ELF-1 (cell line): Measurements from ENCODE around the gene ADM.
"Not testable (repeated sequence)": the region's sequence is repeated elsewhere in the genome, so short reads cannot be mapped to it uniquely, and the experiment has no call there.

ENCODE experiments used
- DNase-seq: peaks from one replicate; pipeline ENCODE4 v3.0.0-alpha.2; 2016; ENCODE audit warnings: low read depth, low spot score

ADM gene, protein sequence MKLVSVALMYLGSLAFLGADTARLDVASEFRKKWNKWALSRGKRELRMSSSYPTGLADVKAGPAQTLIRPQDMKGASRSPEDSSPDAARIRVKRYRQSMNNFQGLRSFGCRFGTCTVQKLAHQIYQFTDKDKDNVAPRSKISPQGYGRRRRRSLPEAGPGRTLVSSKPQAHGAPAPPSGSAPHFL

DNA sequence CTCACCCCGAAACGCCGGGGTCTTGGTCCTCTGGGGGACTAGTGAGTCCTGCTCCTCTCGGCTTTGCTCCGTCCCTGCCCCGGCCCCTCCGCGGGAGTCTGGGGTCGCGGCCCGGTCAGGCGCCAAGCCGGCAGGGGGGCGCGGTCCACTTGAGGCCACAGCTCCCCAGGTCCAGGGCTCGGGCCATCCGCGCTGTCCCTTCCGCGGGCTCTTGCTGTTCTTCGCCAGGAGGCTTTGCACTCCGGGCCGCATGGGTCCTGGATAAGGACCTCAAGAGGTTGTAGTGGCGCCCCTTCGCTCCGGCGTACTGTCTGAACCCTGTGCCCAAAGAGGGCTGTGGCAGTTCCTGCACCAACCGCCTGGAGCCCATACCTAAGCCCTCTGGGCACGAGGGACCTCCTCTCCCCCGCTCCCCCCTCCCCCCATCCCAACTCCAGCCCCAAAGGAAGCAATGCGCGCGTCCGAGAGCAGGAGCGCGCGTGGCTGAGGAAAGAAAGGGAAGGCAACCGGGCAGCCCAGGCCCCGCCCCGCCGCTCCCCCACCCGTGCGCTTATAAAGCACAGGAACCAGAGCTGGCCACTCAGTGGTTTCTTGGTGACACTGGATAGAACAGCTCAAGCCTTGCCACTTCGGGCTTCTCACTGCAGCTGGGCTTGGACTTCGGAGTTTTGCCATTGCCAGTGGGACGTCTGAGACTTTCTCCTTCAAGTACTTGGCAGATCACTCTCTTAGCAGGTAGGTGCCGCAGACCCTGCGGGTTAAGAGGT is at the start of gene ADM:
TSS of gene ADM (plus strand) at position 579 of the 767 bp plus-strand sequence. CDS start 628 bp downstream, outside the sequence.
- peak; percentile 91 for DNase-seq

DNA sequence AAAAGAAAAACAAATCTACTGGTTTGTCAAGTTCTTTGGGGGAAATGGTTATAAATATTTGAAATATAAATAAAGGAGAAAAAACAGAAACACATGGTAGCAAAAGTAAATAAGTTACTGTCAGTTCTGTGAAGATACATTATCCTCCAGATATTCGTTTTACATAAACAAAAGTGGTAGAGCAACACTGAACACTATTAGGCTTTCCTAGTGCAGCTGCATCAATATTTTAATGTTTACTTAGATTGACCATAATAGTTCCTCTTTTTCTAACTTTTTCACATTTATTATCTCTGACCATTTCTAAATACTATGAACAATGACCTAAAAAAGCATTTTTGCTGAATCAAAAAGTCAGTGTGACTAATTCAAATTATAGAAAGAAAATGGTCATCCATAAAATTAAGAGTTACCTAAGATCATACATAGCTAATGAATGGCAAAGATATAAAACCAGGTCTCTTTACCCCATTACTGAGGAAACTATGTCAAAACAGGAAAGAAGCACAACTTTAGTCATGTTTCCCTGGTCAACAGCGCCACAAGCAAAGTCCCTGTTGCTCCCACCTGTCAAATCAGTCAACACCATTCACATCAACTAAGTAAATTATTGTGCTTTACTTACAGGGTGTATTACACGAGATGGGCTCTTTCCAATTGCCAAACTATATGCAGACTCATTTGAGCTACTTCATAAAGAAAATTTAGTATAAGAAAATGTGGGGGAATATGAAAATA is 49.3 kb upstream of the ADM start:
- DNase-seq, result no peak

DNA sequence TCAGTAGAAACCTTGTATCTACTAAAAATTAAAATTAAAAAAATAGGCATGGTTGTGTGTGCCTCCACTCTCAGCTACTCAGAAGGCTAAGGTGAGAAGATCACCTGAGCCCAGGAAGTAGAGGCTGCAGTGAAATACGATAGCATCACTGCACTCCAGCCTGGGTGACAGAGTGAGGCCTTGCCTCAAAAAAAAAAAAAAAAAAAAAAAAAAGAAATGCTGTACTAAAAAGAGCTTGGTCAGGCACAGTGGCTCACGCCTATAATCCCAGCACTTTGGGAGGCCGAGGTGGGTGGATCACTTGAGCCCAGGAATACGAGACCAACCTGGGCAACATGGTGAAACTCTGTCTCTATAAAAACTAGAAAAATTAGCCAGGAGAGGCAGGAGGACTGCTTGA is 47.4 kb upstream of the ADM start:
- DNase-seq, result no peak

DNA sequence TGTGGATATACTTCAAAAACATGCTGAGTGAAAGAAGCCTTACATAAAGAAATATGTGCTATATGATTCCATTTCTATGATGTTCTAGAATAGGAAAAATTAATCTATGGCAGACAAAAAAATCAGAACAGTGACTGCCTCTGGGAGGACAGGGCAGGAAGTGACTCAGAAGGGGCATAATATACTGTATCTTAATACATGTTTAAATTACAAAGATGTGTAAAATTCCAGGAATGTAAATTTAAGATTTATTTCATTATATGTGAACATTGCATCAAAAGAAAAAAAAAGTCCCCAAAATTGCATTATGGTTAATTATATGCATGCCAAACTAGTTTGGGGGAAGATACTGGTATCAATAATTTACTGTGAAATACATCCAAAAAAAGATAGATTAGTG is 43.1 kb upstream of the ADM start:
- DNase-seq, result no peak

DNA sequence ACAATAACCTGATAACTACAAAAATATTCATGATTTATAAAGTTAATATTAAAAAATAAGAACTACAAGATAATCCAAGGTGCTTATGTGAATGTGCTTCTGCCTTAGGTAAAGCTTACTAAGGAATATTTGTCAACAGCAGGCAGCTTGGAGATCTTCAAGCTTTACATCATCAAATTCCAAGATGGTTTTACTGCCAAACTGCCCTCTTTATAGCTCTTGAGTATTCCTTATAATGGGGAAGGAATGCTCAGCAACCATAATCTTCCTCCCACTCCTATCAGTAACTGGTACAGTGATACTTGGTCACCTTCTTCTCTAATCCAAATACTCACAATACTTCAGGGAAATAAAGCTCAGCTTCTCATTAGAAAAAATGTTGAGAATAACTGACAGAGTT is 40.9 kb upstream of the ADM start:
- no peak for DNase-seq

DNA sequence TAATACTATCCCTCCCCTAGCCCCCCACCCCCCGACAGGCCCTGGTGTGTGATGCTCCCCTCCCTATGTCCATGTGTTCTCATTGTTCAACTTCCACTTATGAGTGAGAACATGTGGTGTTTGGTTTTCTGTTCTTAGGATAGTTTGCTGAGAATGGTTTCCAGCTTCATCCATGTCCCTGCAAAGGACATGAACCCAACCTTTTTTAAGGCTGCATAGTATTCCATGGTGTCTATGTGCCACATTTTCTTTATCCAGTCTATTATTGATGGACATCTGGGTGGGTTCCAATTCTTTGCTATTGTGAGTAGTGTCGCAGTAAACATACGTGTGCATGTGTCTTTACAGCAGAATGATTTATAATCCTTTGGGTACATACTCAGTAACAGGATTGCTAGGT is 40.2 kb upstream of the ADM start:
- not testable (repeated sequence) for DNase-seq

DNA sequence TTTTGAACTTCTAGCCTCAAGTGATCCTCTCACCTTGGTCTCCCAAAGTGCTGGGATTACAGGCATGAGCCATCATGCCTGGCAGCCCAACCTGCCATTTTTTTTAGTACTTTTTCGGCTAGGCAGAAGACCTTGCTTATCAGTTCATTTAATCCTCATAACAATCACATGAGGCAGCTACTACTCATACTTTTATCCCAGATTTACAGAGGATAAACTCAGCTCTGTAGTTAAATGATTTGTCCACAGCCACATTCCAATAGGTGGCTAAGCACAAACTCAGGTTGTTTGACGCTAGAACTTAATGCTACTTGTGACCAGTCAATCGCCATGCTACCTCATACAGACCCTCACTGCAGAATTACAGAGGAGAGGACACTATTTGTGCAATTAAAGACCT is 38.9 kb upstream of the ADM start:
- DNase-seq, result no peak

DNA sequence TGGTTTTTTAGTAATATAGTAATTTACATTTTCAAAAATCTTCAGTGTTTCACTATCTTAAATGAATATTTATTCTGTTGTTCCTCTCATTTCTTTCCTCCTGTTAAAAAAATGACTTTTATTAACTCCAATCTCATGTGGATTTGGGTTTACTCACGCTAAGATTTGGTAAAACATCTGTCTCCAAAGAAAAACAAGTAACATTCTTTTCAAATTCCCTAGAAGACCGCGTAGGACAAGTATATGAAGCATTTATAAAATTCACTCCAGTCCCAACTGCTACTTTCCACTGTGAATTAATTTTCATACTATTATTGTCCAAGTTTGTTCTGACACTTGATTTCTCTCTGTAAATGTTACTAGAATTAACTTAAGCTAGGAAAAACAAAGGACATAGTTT is 37.1 kb upstream of the ADM start:
- DNase-seq, result no peak

DNA sequence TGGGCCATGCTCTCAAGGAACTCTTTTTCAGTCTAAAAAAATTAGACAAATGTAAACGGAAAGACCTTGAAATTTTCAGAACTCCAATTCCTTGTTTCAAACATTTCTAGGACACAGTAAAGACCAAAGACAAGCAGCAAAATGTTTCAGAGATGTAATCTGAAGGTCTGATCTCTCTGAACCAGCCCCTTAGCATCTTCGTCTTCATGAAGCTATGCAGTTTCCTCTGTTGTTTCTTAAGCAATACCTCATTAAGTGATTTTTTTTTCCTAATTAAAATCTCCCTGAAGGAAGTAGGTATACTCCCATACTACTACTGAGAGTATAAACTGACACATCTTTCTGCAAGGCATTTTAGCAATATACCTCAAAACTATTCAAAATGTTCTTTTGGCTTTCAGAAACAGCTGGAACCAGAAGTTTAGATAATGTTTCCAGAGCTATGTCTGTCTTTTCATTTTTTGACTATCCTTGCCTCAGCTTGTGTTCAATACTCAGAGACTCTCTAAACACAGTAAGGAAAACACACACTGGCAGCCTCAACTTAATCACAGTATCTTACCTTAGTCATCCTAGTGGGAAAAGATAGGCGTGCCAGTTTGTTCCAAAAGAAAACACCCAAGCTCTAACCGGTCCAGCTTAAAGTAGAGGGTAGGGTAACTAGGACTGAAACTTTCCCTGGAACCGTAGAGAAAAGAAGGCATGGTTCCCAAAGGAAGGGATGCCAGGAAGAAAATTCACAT is 36.0 kb upstream of the ADM start:
- no peak for DNase-seq

DNA sequence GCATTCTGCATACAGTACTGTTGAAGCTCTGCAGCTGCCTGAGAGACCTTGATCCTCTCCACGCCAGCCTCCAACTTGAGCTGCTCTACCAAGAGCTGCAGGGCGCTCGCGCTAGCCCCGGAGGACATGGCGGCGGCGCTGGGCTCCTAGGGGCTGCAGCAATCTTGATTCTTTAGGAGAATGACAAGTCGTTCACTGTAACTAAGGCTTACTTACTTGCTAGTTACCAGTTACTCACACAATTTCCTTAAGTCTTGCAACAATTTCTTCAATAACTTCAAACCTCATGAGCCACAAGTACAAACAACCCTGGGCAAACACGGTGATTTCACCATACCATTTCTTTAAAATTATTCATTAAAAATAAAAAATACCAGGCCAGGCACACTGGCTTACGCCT is 32.7 kb upstream of the ADM start:
- DNase-seq, result no peak

DNA sequence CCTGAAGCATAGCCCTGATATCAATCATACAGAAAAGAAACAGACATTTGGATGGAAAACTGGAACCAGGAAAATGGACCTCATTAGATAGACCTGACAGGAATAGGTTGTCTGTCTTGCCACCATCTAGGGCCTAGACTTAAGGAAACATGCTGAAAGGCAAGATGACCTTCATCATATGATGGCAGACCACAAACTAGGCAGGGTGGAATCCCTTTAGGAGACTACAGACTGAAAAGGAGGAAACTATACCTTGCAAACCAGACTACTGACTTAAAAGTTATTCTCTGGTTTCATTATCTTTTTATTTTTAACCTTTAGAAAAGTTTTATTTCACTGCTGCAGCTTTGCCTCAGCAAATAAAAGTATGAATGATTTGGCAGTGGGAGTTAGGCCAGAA is 31.1 kb upstream of the ADM start:
- no peak for DNase-seq

DNA sequence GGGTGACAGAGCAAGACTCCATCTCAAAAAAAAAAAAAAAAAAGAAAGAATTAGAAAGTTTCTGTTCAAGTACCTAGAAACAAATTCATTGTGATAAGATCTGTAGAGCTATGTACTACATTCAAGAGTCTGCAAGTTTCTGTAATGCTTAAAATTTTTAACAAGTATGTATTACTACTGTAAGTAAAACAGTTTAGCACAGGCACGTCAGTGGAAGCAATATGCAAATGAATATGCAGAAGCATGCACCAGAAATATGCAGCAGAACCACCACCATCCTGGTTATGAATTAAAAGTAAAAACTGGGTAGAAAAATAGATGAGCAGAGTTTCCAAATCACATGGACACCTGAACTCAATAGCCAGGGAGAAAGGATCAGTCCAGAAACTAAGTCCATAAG is 30.1 kb upstream of the ADM start:
- no peak for DNase-seq

DNA sequence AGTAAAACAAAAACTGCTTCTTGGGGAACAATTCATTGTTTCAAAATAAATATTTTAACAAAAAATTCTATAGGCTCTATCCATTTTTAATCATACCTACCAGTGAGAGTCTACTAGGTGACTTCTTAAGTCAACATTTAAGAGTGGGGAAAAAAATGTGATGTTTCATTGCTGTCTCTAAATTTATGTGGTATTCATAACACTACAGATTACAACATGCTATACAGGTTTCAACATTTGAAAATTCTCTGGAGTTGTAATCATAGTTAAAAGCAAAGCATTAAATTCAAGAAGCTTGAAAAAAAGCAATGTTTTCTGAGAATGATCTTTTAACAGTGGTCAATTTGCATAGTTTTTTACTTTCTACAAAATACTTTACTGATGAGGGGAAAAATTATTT is 29.2 kb upstream of the ADM start:
- no peak for DNase-seq

DNA sequence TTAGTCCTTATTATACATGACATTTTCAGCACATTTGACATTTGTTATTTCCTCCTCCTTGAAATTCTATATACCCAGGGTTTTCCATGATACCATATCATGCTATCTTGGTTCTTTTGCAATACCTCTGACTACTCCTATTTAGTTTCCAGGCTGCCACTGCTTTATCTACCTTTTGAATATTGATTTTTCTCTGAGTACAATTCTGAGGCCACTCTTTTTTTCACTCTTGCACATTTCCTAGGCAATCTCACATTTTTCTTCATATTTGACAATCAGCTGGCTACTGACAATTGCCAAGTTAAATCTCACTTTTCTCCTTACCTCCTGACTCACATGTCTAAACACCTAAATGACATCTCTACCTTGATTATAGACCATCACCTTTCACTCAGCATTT is 22.8 kb upstream of the ADM start:
- no peak for DNase-seq

DNA sequence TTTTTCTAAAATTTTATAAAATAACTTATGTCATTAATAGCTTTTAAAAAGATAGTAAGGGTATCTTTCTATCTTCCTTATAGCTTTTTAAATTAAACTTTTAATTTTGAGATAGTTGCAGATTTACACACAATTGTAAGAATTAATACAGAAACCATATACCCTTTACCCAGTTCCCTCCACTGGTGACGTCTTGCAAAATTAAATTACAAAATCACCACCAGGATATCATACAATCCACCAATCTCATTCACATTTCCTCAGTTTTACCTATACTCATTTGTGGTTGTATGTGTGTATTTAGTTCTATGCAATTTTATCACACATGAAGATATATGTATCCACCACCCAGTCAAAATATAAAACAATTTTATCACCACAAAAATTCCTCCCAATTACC is 20.9 kb upstream of the ADM start:
- DNase-seq, result no peak

DNA sequence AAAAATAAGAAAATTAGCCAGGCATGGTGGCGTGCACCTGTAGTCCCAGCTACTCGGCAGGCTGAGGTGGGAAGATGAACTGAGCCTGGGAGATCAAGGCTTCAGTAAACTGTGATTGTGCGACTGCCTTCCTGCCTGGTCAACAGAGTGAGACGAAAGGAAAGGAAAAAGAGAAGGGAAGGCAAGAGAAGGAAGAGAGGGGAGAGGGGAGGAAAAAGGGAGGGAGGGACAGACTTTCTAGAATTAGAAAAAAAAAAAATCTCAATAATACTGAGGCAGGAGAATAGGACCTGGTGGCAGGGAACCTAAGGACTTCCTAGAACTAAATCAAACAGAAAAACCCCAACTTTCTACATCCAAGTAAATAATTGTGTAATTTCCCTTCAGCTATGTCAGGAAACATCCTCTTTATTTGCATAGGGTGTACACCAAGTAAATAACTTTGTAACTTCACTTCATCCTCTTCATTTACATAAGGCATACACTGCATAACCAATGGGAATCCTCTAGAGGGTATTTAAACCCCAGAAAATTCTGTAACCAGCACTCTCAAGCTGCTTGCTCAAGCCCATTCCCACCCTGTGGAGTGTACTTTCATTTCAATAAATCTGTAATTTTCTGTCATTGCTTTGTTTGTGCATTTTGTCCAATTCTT is 19.6 kb upstream of the ADM start:
- no peak for DNase-seq

DNA sequence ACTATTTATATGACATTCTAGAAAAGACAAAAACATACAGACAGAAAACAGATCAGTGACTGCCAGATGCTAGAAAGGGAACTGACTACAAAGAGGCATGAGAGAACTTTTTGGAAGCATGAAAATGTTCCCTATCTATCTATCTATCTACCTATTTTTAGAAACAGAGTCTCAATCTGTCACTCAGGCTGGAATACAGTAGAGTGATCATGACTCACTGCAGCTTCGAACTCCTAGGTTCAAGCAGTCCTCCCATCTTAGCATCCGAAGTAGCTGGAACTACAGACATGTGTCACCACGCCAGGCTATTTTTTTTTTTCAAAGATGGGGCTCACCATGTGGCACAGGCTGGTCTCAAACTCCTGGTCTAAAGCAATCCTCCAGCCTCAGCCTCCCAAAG is 17.7 kb upstream of the ADM start:
- no peak for DNase-seq

DNA sequence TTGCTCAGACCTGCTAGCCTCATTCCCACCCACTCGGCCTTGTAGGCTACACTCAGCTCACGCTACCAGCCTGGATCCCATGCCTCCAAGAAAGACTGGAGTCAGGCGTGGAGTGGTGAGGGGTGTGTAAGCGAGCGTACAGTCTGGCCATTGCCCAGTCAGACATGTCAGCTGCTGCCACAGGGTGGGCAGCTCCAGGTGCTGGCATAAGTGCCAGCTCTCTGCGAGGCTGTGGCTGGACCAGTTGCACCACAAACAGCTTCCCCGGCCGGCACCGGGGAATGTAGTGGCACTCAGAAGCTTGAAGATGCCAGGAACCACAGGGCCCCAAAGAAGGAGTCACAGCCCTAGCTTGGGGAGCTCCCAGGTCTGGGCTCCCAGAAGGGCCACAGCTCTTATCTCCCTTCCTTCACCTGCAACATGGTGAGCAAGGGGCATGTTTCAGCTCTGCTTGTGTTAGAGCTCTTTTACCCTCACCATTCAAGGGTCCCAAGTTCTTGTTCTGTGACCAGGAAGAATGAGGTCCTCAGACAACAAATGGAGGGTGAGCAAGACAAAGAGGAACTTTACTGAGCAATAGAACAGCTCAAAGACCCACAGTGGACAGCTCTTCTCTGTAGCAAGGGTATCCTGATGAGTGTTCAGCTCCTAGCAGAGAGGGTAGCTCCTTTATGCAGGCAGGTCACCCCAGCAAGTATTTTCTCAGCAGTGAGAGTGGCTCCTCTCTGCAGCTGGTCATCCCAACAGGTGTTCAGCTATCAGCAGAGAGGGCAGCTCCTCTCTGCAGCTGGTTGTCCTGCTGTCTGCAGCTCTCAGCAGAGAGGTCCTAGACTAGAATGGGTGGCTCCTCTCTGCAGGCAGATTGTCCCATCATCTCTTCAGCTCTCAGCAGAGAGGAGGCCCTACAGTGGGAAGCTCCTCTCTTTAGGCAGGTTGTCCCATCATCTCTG is 16.8 kb upstream of the ADM start:
- DNase-seq, result no peak

DNA sequence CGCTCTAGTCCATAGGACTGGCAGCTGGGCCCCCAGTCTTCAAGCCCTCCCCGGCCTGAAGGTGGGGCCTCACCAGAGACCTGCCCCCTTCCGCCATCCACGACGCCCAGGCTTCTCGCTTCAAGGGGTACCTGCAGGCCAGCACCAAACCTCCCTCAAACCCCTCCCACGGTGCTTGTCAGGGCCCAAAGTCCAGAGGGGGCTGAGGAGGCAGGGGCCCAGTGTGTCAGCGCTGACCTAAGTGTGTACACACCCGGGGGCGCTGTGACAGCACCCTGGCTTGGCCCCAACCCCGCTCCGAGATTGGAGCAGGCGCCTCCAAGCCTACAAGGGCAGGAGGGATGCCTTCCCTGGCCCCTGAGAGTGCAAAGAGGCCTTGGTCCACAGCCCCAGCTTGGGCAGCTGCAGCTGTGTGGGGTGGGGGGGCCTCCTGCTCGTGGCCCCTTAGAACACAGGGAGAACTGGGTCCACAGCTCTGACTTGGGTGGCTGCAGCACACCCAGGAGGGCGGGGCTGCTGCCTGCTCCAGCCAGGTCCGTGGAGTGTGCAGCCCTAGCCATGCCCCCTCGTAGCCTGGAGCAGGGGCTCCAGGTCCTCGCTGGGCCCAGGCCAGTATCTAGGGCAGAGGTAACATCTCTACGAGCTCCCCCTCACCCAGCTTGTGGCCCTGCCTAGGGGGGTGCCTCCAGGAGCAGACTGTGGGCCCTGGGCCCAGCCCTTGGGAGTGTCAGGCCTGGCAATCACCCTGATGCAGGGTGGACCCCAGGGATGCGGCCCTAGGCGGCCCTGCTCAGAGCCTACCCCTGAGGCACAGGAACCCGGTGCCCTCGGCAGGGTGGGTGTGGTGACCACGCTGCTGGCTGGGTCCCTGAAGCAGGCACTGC is 15.8 kb upstream of the ADM start:
- no peak for DNase-seq
